Stimulated activated CD4-positive, alpha-beta T cell treated with anti-CD3 and anti-CD28 coated beads, Interleukin-1b, Interleukin-23, amount 100 ng/mL, for 1 hour (primary cell): ENCODE measurements around the gene MYOF.

Source experiments
- DNase-seq, 2 donors: peaks; one replicate each; pipeline ENCODE4 v3.0.0-alpha.2; 2020; ENCODE audit warnings: low read depth in 2 of 2

MYOF gene

DNA sequence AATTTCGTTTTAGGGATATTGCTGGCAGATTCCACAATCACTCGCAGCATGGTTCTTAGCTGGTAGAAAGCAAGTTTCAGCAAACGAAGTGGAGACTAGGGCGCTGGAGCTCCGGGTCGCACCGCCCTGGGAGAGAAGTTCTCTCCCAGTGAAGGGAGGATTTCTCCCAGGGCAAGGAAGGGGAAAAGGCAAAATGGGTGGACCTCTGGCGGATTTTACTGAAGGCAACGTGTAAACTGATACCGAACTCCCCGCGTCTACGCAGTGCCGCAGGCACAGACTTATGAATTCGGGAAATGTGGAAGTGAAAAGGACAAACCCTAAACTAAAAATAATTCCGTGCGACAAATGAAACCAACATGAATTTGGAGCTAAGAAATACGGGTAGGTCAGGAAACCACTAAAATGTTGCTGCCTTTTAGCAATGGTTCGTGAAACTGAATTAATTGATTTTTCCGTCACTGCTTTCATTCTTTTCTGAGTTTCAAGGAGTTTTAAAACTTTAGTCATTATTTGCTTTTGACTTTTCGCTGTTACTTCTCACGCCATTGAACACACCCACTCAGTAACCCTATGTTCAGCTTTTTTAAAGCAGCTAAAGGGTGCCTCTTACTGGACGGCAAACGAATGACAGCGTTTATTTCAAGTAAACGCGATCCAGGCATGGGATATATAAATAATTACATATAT is at the start of gene MYOF:
TSS of gene MYOF (minus strand) at position 190 of the 690 bp plus-strand sequence. CDS start at position 50, 140 bp downstream.
- no peak for DNase-seq

DNA sequence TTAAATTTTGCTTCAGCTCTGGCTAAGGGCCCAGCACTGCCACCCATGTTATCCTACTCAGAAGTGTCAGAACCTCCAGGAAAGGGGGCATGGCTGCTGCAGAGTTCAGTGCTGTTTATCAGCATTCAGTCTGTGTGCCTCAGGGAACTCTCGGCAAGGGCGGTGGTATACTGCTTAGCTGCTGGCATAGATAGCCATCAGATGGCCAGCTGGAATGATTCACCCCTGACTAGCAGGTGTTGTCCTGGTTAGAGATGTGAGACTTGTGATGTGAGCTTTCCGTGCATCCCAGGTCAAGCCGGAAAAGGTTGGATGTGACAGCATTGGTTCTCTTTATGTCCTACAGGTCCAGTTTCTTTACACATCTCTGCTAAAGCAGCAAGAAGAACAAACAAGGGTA is 36.4 kb upstream of the MYOF start:
- no peak for DNase-seq

DNA sequence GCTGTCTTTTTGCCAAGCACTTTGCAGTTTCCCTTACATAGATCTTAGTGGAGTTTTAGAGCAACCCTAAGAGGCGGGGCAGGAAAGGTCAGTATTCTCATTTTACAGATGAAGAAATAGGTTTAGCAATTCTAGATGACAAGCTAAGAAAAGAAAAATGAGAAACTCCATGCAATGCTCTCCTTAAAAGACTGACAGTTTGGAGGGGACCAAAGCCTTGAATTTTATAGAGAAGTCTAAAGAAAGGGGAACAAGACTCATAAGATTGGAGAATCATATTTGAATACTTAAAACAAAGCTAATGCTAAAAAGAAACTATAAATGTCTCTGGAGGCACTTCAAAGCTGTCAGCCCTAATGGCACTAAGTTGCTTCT is 33.9 kb upstream of the MYOF start:
- DNase-seq, result no peak

- DNase-seq, result no peak
These were observed 33.2 kb upstream of the MYOF start for GRCh38 chr10:93515071-93516005.

DNA sequence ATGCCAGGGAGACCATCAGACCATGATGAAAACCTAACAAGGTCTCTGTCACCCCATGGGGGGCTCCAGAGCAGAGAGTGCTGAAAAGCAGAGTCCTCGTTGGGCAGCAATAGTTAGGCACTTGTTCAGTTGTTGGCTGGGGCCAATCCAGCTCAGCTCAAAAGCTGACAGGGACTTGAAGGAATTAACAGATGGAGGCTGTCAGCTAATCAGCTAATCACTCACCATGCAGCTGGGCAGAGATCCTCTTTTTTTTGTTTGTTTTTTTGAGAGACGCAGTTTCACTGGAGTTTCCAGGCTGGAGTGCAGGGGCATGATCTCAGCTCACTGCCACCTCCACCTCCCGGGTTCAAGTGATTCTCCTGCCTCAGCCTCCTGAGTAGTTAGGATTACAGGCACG is 32.4 kb upstream of the MYOF start:
- DNase-seq, result no peak

- no peak for DNase-seq
These were observed 31.0 kb upstream of the MYOF start for GRCh38 chr10:93513091-93513490.

DNA sequence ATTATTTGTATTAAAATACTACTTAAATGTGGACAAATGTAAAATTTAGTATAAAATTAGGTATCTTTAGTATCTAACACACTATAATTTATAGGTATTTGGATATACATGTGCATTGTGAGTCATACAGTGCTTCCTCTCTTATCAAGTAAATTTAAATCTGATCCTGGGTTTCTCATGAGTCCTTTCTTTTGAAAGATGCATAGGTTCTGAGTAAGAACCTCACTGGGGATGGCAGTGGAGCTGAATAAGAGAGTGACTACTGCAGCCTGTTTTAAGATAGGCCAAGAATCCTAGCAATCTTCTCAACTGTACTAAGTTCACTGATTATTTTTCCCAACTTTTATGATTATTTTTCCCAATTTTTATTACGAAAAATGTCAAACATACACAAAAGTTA is 30.4 kb upstream of the MYOF start:
- no peak for DNase-seq

- DNase-seq, result no peak
These were observed 27.7 kb upstream of the MYOF start for GRCh38 chr10:93509816-93510215.

- DNase-seq, result no peak
These were observed 22.9 kb upstream of the MYOF start for GRCh38 chr10:93505075-93505474.

GRCh38 chr10:93503075-93503474 is 20.9 kb upstream of the MYOF start:
- no peak for DNase-seq

GRCh38 chr10:93501650-93502049 is 19.5 kb upstream of the MYOF start:
- no peak for DNase-seq

GRCh38 chr10:93498166-93498565 is 16.0 kb upstream of the MYOF start:
- DNase-seq, result no peak

DNA sequence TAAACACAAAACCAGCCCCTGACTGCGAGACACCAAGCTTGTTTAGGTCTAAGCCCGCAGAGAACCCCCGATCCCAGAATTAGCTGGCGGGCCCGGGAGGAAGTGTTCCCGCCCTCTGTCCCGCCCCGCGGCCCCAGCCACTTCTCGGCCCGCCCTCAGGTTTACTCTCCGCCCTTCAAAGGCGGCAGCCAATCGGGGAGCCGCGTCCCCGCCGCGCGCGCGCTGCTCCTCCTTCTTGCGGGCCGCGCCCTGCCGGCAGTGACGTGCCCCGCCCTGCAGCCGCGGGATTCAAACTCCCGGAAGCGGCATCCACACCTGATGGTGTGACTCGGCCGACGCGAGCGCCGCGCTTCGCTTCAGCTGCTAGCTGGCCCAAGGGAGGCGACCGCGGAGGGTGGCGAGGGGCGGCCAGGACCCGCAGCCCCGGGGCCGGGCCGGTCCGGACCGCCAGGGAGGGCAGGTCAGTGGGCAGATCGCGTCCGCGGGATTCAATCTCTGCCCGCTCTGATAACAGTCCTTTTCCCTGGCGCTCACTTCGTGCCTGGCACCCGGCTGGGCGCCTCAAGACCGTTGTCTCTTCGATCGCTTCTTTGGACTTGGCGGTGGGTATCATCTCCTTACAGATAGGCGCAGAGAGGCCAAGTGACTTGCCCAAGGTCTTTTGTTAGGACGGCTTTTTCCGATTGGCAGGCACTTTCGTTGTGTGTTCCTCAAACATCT is 14.3 kb upstream of the MYOF start, which contains the start of gene CEP55:
TSS of gene CEP55 (plus strand) at position 291 of the 720 bp plus-strand sequence. CDS start 3,440 bp downstream, outside the sequence.
- peak; percentile 85 to 87 for DNase-seq

DNA sequence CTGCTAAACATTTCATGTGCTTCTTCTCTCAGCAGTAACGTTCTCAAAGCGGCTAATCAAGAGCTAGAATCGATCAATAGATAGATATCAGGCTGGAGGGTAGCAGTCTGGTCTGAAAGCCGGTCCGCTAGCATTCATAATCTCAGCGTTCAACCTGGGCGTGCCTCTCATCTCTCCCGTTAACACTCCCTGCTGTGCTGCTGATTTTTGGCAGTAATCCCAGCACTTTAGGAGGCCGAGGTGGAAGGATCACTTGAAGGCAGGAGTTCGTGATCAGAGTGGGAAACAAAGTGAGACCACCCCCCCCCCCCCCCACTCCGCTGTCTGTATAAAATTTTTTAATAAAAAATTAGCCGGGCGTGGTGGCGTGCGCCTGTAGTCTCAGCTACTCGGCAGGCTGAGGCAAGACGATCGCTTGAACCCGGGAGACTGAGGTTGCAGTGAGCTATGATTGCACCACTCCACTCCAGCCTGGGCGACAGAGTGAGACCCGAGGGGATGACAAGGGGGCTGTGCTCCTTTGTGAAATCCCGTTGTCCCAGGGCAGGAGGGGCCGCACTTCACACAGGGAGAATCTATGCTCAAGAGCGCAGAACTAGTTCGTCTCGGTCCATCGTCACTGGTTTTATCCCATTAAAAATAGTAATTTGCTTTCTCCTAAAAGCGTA is 13.7 kb upstream of the MYOF start:
- no peak for DNase-seq

DNA sequence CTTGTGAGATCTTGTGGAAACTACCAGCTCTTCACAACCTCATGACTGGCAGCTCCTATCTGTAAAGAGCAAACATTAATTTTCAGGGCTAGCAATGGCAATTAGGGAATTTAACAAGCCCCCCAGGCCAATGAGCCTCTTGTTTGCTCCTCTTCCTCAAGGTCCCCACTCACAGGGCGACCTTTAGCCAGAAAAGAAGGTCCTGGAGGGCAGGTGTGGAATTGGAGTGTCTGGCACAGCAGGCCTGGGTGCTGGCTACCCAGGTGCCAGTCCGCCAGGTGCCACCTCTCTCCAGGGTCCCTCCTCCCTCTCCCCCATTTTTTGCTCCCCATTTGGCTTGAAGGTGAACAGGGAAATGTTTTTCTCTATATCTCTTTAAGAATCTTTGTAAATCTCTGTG is 12.4 kb upstream of the MYOF start:
- no peak for DNase-seq

- no peak for DNase-seq
These were observed 11.0 kb upstream of the MYOF start for GRCh38 chr10:93493162-93493561.

GRCh38 chr10:93491602-93492121 is 9.5 kb upstream of the MYOF start:
- no peak for DNase-seq

GRCh38 chr10:93488956-93489528 is 6.9 kb upstream of the MYOF start:
- no peak for DNase-seq

- no peak for DNase-seq
These were observed 3.6 kb upstream of the MYOF start for GRCh38 chr10:93485690-93486089.

DNA sequence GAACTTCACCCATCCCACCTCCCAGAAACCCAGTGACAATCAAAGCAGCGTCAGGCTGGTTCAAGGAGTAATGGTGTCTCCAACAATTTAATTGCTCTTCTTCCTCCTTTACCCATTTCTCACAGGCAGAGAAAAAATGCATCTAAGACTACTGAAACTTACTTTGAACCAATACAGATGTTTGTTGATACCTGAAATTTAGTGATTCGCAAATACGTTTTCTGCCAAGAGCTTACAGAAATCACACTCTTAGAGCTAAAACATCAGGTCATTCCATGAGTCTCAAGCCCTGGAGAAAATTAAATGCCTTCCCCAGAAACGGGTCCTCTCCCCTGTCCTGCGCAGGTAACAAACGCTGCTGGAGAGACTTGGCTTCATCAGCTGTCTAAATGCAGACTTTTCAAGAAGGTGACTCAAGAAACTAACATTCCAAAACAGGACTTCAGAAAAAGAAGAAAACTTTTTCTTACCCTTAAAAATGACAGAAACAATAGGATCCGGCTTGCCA is 443 bp downstream of the MYOF start:
- DNase-seq, result no peak

GRCh38 chr10:93478873-93479272 is 3.3 kb downstream of the MYOF start:
- DNase-seq, result no peak
